ENCODE data around the gene POLR2I.

DNA sequence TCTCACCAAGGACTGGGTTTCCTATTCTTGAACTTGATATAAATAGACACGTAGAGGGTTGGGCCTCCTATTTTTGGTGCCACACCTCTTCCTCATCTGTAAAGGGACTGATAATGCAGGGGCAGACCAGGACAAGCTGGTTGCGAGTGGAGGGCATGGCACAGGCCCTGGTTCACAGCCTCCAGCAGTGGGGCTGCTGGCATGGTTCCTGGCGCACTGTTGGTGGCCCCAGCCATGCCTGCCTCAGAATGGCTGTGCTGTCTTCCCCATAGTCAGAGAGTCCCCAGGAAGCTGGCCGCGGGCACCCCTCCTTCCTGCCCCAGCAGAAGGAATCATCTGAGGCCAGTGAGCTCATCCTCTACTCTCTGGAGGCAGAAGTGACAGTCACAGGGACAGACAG is 14.2 kb downstream of the POLR2I start:
- TF ChIP-seq, protein P1, sequence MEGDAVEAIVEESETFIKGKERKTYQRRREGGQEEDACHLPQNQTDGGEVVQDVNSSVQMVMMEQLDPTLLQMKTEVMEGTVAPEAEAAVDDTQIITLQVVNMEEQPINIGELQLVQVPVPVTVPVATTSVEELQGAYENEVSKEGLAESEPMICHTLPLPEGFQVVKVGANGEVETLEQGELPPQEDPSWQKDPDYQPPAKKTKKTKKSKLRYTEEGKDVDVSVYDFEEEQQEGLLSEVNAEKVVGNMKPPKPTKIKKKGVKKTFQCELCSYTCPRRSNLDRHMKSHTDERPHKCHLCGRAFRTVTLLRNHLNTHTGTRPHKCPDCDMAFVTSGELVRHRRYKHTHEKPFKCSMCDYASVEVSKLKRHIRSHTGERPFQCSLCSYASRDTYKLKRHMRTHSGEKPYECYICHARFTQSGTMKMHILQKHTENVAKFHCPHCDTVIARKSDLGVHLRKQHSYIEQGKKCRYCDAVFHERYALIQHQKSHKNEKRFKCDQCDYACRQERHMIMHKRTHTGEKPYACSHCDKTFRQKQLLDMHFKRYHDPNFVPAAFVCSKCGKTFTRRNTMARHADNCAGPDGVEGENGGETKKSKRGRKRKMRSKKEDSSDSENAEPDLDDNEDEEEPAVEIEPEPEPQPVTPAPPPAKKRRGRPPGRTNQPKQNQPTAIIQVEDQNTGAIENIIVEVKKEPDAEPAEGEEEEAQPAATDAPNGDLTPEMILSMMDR (IDR thresholded peaks at IDR 0.05; ENCODE audit: low read length) = no peak
- no peak for TF ChIP-seq EZH2 (optimal IDR thresholded peaks at IDR 0.05; ENCODE audit: low read depth, low read length)
- no peak for TF ChIP-seq EZH2phosphoT487 (IDR thresholded peaks at IDR 0.05; ENCODE audit: low read length)
